Glutamatergic neuron (in vitro differentiated cells): ENCODE data around the gene LYL1. TPM values are rescaled to one million over a fixed set of nuclear protein-coding genes. Genes with fewer than 3 reads are reported as not detected.

ENCODE experiments used
- DNase-seq: peaks from one replicate; pipeline ENCODE4 v3.0.0; 2022
- H3K27ac Mint-ChIP-seq: one replicate; pipeline ENCODE4 v1.8.0; 2020; ENCODE audit warnings: mild to moderate bottlenecking, mixed read lengths, inconsistent platforms; ENCODE audit not compliant: unreplicated experiment
- H3K27me3 Mint-ChIP-seq: one replicate; pipeline ENCODE4 v1.8.0; 2020; ENCODE audit warnings: mild to moderate bottlenecking, moderate library complexity, mixed read lengths, inconsistent platforms; ENCODE audit not compliant: unreplicated experiment
- H3K36me3 Mint-ChIP-seq: one replicate; pipeline ENCODE4 v1.8.0; 2020; ENCODE audit warnings: mild to moderate bottlenecking, mixed read lengths, inconsistent platforms; ENCODE audit not compliant: unreplicated experiment
- H3K4me1 Mint-ChIP-seq: one replicate; pipeline ENCODE4 v1.8.0; 2020; ENCODE audit warnings: mild to moderate bottlenecking, low read depth, mixed read lengths, inconsistent platforms; ENCODE audit not compliant: unreplicated experiment
- H3K4me3 Mint-ChIP-seq: one replicate; pipeline ENCODE4 v1.8.0; 2020; ENCODE audit warnings: mild to moderate bottlenecking, mixed read lengths, inconsistent platforms; ENCODE audit not compliant: unreplicated experiment
- H3K9me3 Mint-ChIP-seq: one replicate; pipeline ENCODE4 v1.8.0; 2020; ENCODE audit warnings: mild to moderate bottlenecking, moderate library complexity, mixed read lengths, inconsistent platforms; ENCODE audit not compliant: unreplicated experiment
- total RNA-seq: library from RNA; stranded (reverse); fragmentation: NEBNext Ultra II Directional; extraction: Animal tissue kit (Norgen Biotek cat#: 25700); gene quantifications from one replicate; pipeline ENCODE4 v1.2.1, GENCODE V29; 2021; ENCODE audit not compliant: unreplicated experiment
- TF ChIP-seq, protein P1 (sequence below): fragments of 200-600 bp; sonication (generic); IDR thresholded peaks from one replicate; pipeline ENCODE4 v1.5.0; 2021; ENCODE audit not compliant: partially characterized antibody, unreplicated experiment

LYL1 gene
- total RNA-seq, 1 donor from 2014 or later, result 1.3 TPM

GRCh38 chr19:13078381-13078780, 24.3 kb downstream of the LYL1 start:
- Mint-ChIP-seq H3K27ac (no peak overlapping the region), H3K36me3 (no peaks in the 10 kb centered on the region), H3K27me3 (peaks cover 21% of the 10 kb centered on the region), H3K4me3 (peak overlapping the region; percentile 20), H3K9me3 (peaks cover 15% of the 10 kb centered on the region), H3K4me1 (peaks cover 42% of the 10 kb centered on the region)
- no peak for DNase-seq
- TF ChIP-seq, protein P1, sequence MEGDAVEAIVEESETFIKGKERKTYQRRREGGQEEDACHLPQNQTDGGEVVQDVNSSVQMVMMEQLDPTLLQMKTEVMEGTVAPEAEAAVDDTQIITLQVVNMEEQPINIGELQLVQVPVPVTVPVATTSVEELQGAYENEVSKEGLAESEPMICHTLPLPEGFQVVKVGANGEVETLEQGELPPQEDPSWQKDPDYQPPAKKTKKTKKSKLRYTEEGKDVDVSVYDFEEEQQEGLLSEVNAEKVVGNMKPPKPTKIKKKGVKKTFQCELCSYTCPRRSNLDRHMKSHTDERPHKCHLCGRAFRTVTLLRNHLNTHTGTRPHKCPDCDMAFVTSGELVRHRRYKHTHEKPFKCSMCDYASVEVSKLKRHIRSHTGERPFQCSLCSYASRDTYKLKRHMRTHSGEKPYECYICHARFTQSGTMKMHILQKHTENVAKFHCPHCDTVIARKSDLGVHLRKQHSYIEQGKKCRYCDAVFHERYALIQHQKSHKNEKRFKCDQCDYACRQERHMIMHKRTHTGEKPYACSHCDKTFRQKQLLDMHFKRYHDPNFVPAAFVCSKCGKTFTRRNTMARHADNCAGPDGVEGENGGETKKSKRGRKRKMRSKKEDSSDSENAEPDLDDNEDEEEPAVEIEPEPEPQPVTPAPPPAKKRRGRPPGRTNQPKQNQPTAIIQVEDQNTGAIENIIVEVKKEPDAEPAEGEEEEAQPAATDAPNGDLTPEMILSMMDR, result no peak

- Mint-ChIP-seq H3K27me3 (peaks cover 16% of the 10 kb centered on the region), H3K27ac (peak overlapping the region; percentile 59), H3K4me3 (no peak overlapping the region), H3K4me1 (peaks cover 34% of the 10 kb centered on the region), H3K36me3 (no peaks in the 10 kb centered on the region), H3K9me3 (peaks cover 14% of the 10 kb centered on the region)
- TF ChIP-seq, protein P1, result no peak
- peak; percentile 46 for DNase-seq
Observed at GRCh38 chr19:13077240-13077639, 25.4 kb downstream of the LYL1 start.

GRCh38 chr19:13076787-13077186, 25.9 kb downstream of the LYL1 start:
- H3K4me3 Mint-ChIP-seq, result no peak overlapping the region
- H3K27me3 Mint-ChIP-seq, result peaks cover 13% of the 10 kb centered on the region
- H3K36me3 Mint-ChIP-seq, result no peaks in the 10 kb centered on the region
- no peak overlapping the region for H3K27ac Mint-ChIP-seq
- DNase-seq, result no peak
- H3K4me1 Mint-ChIP-seq, result peaks cover 29% of the 10 kb centered on the region
- TF ChIP-seq, protein P1, result no peak
- H3K9me3 Mint-ChIP-seq, result peaks cover 14% of the 10 kb centered on the region

DNA sequence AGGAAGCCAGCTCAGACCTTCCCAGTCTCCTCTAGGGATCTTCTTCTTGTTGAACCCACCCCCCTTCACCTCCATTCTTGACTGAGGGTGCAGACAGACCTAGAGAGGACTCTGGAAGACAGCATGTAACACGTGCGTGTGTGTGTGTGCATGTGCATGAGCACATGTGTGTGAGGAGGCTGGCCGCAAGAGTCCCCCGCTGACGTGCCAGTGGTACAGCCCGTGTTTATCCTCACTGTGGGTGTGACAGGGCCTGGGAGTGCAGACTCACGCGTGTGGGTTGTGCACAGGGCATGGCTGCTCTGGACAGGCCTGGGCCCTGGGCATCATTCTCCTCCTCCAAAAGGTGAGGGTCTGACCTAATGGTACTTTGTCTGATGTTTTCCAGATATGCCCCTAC, 26.3 kb downstream of the LYL1 start:
- Mint-ChIP-seq H3K27ac (no peak overlapping the region), H3K36me3 (no peaks in the 10 kb centered on the region), H3K9me3 (peaks cover 14% of the 10 kb centered on the region), H3K4me1 (peaks cover 26% of the 10 kb centered on the region), H3K4me3 (no peak overlapping the region), H3K27me3 (peaks cover 13% of the 10 kb centered on the region)
- DNase-seq, result no peak
- TF ChIP-seq, protein P1, result no peak

GRCh38 chr19:13074378-13074777, 28.3 kb downstream of the LYL1 start:
- Mint-ChIP-seq H3K27ac (no peak overlapping the region), H3K9me3 (peaks cover 10% of the 10 kb centered on the region), H3K27me3 (peaks cover 11% of the 10 kb centered on the region), H3K4me1 (peaks cover 21% of the 10 kb centered on the region), H3K36me3 (no peaks in the 10 kb centered on the region), H3K4me3 (no peak overlapping the region)
- TF ChIP-seq, protein P1, result no peak
- DNase-seq, result no peak
